ENCODE results near the gene INHBE.

Gene INHBE

GRCh38 chr12:57461917-57462250 lies 6.8 kb downstream of the INHBE start:
- no peak for DNase-seq

GRCh38 chr12:57462251-57462911 lies 7.3 kb downstream of the INHBE start:
- peak; percentile 89 to 92 for DNase-seq

- DNase-seq, result no peak
Observed at GRCh38 chr12:57462912-57463253, 7.8 kb downstream of the INHBE start.

DNA sequence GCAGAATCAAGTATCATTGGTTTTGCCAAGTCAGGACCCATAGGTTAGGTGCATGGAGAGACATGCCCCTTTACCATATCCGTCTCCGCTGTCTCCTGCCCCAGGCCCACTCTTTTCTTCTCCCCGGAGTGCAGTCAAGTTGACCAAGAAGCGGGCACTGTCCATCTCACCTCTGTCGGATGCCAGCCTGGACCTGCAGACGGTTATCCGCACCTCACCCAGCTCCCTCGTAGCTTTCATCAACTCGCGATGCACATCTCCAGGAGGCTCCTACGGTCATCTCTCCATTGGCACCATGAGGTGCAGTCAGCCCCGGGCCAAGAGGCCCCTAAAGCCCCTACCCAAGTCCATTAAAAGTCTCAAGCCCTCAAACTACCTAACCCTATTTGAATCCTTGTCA lies 9.5 kb downstream of the INHBE start:
- DNase-seq, result no peak

- no peak for DNase-seq
Observed at GRCh38 chr12:57465030-57465746, 10.1 kb downstream of the INHBE start.

GRCh38 chr12:57465747-57466505 lies 10.8 kb downstream of the INHBE start:
- no peak for DNase-seq

GRCh38 chr12:57467212-57467874 lies 12.2 kb downstream of the INHBE start:
- no peak for DNase-seq

GRCh38 chr12:57467915-57468314 lies 12.8 kb downstream of the INHBE start:
- DNase-seq, result no peak

DNA sequence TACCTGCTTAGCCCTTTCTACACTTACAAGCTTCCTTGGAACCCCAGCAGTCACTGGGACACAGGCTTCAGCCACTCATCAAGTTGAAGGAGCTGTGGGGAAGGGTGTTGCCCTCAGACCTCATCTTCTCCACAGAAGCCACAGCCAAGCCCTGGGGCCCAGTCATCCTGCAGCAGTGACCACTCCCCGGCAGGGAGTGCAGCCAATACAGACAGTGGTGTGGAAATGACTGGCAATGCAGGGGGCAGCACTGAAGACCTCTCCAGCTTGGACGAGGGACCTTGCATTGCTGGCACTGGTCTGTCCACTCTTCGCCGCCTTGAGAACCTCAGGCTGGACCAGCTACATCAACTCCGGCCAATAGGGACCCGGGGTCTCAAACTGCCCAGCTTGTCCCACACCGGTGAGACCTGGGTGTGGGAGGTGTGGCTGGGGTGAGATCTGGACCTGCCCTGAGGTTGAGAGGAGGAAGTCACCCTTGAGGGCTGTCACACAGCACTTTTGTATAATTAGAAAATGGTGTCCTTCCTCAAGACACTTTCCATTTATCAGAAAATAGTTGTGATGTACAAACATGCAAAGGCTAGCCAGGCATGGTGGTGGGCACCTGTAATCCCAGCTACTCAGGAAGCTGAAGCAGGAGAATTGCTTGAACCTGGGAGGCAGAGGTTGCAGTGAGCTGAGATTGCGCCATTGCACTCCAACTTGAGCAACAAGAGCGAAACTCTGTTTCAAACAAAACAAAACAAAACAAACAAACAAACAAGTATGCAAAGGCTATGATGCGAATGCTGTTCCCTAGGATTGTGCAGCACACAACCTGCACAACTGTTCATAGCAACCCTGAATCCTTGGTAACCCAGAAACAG lies 14.4 kb downstream of the INHBE start:
- DNase-seq, result no peak

DNA sequence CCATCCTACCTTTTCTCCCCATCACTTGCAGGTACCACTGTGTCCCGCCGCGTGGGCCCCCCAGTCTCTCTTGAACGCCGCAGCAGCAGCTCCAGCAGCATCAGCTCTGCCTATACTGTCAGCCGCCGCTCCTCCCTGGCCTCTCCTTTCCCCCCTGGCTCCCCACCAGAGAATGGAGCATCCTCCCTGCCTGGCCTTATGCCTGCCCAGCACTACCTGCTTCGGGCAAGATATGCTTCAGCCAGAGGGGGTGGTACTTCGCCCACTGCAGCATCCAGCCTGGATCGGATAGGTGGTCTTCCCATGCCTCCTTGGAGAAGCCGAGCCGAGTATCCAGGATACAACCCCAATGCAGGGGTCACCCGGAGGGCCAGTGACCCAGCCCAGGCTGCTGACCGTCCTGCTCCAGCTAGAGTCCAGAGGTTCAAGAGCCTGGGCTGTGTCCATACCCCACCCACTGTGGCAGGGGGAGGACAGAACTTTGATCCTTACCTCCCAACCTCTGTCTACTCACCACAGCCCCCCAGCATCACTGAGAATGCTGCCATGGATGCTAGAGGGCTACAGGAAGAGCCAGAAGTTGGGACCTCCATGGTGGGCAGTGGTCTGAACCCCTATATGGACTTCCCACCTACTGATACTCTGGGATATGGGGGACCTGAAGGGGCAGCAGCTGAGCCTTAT lies 15.3 kb downstream of the INHBE start:
- no peak for DNase-seq

- DNase-seq, result no peak
Observed at GRCh38 chr12:57470970-57471656, 16.0 kb downstream of the INHBE start.

GRCh38 chr12:57471661-57472060 lies 16.6 kb downstream of the INHBE start:
- DNase-seq, result no peak

DNA sequence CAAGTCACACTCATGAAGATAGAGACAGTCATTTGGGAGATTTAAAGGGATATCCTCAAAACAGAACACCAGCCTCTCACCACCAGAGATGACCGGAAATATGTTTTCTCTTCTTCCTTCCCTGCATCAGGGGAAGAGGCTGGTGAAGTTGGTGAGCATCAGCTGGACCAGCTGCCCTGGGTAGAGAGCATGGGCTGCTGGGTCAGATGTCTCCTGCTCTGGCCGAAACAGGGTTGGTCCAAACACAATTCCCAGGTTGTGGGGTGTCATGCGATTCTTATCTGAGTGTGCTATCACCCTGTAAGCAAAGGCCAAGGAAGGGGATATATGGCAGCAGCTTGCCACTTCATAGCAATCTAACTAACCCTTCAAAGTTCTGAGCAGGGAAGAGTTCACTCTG lies 17.3 kb downstream of the INHBE start:
- DNase-seq, result no peak

- DNase-seq, result no peak
Observed at GRCh38 chr12:57473392-57473791, 18.3 kb downstream of the INHBE start.

DNA sequence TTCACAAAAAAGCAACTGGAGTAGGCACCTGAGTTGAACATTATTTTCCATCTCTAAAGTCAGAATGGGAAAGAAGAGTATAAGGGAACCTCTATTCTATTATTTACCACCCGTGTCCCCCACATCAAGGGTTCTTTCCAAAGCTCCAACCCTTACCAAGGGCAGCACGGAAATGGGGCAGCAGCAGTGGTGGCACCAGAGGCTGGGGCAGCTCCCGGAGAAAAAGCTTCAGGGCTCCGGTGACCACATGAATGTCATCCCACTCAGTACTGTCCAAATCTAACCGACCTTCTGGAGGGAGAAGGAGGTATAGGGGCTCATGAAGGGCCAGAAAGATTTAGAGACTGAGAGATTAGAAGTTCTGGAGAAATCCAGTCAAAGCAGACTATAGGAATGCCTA lies 18.8 kb downstream of the INHBE start:
- DNase-seq, result no peak

DNA sequence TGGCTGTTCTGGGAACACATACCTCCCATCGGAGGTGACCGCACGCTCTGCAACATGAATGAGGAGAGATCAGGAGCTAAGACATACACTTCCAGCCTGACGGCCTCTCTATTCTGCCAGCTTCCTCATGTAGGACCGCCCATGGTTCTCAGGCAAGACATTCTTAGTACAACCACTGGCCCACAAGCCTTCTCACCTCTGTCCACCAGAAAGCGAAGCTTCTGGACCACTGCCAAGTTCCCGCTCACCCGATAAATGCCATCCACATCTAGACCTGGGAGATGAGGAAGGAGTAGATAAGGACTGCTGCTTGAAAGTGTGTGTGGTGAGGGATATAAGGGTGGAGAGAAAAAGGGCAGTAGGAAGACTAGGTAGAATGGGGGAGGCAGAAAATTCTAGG lies 19.3 kb downstream of the INHBE start:
- no peak for DNase-seq

- no peak for DNase-seq
Observed at GRCh38 chr12:57474862-57475261, 19.8 kb downstream of the INHBE start.

- DNase-seq, result no peak
Observed at GRCh38 chr12:57475271-57476161, 20.4 kb downstream of the INHBE start.

DNA sequence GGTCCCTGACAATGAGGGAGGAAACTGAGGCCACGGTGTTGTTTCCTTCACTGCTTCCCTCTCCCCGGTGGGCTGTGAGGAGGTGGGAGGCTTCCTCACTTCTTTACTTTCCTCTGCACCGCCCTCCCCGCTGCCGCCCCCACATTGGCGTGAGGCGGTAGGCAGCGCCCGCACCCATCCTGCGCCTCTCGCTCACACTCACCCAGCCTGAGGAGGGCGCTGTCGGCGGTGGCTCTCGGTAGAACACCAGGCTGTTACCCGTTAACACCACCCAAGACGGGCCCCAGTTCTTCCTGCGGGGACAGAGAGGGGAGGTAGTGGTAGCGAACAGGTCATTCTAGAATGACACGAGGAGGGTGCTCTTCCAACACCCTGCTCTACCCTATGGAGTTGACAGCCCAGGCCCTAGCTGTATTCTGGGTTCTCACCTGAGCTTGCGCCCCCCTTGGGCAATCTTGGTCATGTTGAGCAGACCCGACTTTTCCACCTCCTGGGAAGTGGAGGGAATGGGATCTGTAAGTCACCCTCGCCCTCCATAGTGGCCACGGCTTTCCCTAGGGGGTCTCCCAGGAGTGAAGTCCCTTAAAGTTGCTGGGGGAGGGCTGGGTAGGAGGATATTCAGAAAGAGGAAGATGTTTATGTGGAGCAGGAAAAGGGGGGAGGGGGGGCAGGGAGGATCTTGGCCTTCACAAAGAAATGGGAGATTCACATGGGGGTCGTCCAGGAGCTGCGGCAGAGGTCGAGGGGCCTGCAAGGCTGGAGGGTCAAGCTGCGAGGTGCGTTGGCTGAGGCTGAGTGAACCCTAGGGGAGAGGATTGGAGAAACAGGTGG lies 21.3 kb downstream of the INHBE start:
- peak; percentile 65 to 81 for DNase-seq
